Esophagus muscularis mucosa (tissue), 4 donors: Measurements from ENCODE around the gene PHLPP1.

Experiments used
- EP300 ChIP-seq: sonication (generic); formaldehyde crosslinking; IDR thresholded peaks from one replicate; pipeline ENCODE4 v1.6.1; 2017; ENCODE audit warnings: antibody characterized with exemption
- POLR2AphosphoS5 ChIP-seq, 2 donors: sonication (generic); formaldehyde crosslinking; IDR thresholded peaks; one replicate each; pipeline ENCODE4 v1.6.1; 2017; ENCODE audit warnings: antibody characterized with exemption in 2 of 2
- TF ChIP-seq, protein P1 (sequence below), 3 experiments: fragments of 200-600 bp in 2 of 3; fragments of 450-650 bp in 1 of 3; sonication (generic) in 2 of 3; IDR thresholded peaks; one replicate each; pipeline ENCODE4 v1.5.1; 2017 to 2019; ENCODE audit warnings: antibody characterized with exemption in 3 of 3, mild to moderate bottlenecking in 2 of 3, moderate library complexity in 1 of 3

GRCh38 chr18:62827397-62827796 is 112.1 kb downstream of the PHLPP1 start:
- TF ChIP-seq, protein P1, sequence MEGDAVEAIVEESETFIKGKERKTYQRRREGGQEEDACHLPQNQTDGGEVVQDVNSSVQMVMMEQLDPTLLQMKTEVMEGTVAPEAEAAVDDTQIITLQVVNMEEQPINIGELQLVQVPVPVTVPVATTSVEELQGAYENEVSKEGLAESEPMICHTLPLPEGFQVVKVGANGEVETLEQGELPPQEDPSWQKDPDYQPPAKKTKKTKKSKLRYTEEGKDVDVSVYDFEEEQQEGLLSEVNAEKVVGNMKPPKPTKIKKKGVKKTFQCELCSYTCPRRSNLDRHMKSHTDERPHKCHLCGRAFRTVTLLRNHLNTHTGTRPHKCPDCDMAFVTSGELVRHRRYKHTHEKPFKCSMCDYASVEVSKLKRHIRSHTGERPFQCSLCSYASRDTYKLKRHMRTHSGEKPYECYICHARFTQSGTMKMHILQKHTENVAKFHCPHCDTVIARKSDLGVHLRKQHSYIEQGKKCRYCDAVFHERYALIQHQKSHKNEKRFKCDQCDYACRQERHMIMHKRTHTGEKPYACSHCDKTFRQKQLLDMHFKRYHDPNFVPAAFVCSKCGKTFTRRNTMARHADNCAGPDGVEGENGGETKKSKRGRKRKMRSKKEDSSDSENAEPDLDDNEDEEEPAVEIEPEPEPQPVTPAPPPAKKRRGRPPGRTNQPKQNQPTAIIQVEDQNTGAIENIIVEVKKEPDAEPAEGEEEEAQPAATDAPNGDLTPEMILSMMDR (IDR thresholded peaks at IDR 0.05) = no peak
- no peak for TF ChIP-seq EP300
- no peak for TF ChIP-seq POLR2AphosphoS5 (IDR thresholded peaks at IDR 0.05)
